Stimulated activated CD8-positive, alpha-beta memory T cell treated with anti-CD3 and anti-CD28 coated beads, Interleukin-4, amount 100 ng/mL, for 1 hour (primary cell): ENCODE data around the gene CHERP.
A peak's percentile ranks its signal among the peaks of the same experiment; 100 is the strongest.
"Not testable (repeated sequence)": the region's sequence is repeated elsewhere in the genome, so short reads cannot be mapped to it uniquely, and the experiment has no call there.

ENCODE experiments used
- DNase-seq, 2 donors: peaks; one replicate each; pipeline ENCODE4 v3.0.0-alpha.2; 2020; ENCODE audit warnings: low read depth in 2 of 2, low spot score in 1 of 2

CHERP gene

DNA sequence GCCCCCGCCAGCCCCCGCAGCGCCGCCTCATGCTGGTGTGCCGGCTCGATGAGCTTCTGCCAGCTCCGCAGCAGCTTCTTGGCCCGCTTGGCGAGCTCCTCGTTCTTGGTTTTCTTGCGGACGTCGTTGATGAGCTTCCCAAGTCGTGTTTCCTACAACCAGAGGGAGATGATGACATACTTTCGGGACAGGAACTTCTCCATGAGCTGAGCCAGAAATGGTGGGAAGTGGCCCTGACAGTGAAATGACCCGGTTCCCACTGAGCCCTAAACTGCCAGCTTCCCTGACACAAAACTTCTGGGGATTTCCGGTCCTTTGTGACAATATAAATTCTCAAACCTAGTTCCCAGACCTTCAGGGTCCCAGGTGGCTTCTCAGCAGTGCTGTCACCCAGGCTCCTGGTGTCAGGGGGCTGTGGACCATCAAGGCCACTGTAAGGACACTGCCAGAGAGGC is 35.3 kb upstream of the CHERP start:
- DNase-seq, result no peak

DNA sequence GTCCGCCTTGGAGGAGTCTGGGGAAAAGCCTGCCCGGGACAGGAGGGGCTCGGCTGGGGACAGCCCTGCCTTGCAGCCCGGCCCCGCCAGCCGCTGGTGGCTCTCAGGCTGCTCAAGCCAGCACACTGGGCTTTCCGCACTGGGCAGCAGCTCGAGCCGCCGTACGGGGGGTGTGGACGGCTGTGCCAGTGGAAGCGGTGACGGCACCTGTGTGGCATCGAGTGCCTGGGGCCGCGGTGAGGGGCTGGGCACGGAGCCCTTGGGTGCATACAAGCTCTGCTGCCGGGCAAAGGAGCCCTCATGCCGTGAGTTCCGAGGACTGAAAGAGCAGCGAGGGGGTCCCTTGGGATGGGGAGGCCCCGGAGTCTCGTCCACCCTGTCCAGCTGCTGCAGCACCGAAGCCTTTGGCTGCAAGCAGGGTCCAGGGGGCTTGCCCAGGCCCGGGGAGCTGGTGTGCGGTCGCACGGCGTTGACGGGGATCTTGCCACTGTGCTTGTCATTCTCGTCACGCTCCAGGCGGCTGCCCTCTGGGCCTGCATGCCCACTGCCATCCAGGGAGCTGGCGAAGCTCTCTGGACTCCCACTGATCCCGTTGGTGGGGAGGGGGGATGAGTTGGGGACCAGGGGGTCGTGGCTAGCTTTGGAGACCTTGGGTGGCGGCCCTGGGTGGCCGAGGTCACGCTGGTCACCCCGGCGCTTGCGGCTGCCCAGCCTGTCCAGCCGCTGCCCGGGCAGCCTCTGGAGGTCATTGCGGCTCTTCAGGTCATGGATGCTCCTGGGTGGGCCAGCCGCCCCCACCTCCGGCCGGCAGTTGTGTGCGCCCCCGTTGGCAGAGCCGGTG is 34.7 kb upstream of the CHERP start:
- DNase-seq, result no peak

GRCh38 chr19:16575861-16576689 is 33.8 kb upstream of the CHERP start:
- DNase-seq, result no peak

DNA sequence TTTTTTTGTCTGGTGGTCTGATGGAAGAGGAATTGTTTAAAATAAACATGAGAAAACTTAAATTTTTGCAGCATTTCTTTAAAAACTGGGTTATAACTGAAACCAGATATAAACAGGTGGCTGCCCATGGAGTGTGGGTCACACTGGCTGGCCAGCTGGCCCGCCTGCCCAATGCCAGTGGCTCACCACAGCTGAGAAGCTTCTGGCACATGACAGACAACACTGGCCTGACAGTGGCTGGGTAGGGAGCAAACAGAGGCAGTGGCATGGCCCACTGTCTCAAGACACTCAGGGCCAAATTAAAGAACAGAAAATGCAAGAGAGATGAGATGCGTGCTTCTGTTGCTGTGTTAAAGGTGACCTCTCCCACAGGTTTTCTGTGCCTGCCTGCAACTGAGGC is 33.0 kb upstream of the CHERP start:
- no peak for DNase-seq

- no peak for DNase-seq
Observed at GRCh38 chr19:16573925-16574324, 31.7 kb upstream of the CHERP start.

- no peak for DNase-seq
Observed at GRCh38 chr19:16573296-16573695, 31.1 kb upstream of the CHERP start.

- peak; percentile 76 to 78 for DNase-seq
Observed at GRCh38 chr19:16572332-16573211, 30.3 kb upstream of the CHERP start, which contains the start of gene SLC35E1. SLC35E1 (minus strand) TSS chr19:16572415; CDS start chr19:16572364, 51 bp downstream.

GRCh38 chr19:16571822-16572331 is 29.6 kb upstream of the CHERP start:
- no peak for DNase-seq

DNA sequence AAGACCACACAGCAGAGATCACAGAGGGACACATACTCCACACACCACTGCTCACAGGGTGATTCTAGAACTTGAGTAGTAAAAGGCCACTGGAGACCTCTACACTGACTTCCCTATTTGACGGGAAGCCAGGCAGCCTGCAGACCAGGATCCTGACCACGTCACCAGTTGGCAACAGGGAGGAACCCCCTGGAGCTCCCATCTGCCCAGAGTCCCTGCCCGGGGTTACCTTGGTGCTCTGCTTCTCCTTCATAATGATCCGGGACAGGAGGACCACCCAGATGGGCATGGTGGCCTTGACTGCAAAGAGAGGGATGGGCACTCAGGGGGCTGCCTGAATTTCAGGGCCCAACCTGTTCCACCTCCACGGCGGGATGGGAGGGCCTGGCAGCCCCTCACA is 29.0 kb upstream of the CHERP start:
- no peak for DNase-seq

GRCh38 chr19:16569609-16570320 is 27.5 kb upstream of the CHERP start:
- no peak for DNase-seq

DNA sequence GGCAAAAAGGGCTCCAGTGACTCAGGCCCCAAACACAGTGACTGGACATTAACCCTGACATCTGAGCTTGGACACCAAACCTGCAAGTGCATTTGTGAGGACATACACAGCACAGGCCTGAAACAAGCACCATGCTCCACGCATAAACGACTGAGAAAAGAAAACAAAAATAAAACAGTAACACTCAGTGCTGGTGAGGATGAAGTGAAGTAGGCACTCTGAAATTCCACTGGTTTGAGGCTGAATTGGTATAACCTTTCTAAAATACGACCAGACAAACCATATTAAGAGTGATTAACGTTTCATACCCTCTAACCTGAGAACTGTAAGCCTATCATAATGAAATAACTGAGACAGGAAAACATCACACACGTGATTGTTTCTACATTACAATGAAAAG is 24.5 kb upstream of the CHERP start:
- no peak for DNase-seq

GRCh38 chr19:16566161-16566560 is 23.9 kb upstream of the CHERP start:
- DNase-seq, result peak in 1 of 2 donors; percentile 71

- DNase-seq, result no peak
Observed at GRCh38 chr19:16564842-16565241, 22.6 kb upstream of the CHERP start.

GRCh38 chr19:16562608-16563025 is 20.4 kb upstream of the CHERP start:
- no peak for DNase-seq

DNA sequence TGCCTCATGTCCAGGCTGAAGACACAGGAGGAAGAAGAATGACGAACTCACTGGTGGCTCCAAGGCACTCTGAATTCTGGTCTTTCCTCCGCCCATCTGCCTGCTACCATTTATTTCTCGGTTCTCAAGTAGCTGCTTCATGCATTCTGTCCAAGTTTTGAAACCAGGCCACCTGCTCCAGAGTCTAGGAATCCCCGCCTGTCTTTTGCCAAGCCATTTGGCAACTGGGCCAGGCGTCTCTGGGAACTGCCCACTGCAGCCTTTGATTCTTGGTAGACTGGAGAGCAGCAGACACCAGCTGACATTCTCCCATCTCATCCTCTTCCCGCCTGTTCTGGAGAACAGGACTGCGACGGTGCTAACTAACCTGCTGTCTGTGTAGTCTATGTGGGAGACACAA is 19.1 kb upstream of the CHERP start:
- DNase-seq, result no peak

DNA sequence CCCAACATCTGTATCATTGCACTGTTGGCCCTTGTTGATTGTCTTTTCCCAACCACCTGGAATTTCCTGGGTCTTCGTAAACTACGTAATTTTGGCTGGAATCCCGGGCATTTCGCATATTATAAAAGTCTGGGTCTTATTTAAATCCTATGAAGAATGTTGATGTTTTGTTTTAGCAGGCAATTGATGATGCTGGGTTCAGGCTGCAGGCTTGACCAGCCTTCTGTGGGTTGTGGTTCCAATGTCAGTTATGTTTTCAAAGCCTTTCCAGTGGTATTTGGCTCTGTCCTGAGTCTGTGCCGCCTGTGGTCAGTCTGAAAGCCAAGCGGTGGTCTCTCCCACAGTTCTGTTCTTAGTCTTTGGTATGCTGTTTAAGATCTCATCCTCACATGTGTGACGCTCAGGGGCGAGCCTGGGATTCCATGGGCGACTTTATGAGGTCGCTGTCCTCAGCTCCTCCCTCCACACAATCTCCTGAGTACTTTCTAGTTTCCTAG is 17.6 kb upstream of the CHERP start:
- no peak for DNase-seq

GRCh38 chr19:16554776-16555175 is 12.5 kb upstream of the CHERP start:
- no peak for DNase-seq

DNA sequence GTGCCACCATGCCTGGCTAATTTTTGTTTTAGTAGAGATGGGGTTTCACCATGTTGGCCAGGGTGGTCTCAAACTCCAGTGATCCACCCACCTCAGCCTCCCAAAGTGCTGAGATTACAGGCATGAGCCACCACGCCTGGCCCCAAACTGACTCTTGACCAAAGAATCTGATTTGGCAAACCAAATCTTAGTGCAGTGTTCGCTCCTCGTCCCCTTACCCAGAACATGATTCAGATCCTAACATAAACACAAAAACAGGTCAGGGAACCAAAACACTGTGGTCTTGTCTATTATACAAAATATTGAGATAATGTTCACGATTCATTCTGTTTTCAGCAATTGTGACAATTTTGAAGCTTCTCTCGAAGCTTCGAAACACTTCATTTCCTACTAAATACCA is 9.7 kb upstream of the CHERP start:
- DNase-seq, result not testable (repeated sequence)

GRCh38 chr19:16548956-16549355 is 6.7 kb upstream of the CHERP start:
- no peak for DNase-seq
